Panc1 (cell line): Measurements from ENCODE around the gene PPM1G. TPM values are rescaled to one million over a fixed set of nuclear protein-coding genes. Genes with fewer than 3 reads are reported as not detected.

Experiments
- ATAC-seq: fragments of 200-7000 bp; cut with Tn5 transposase; 2 replicates; pipeline ENCODE4 v1.9.1; 2020; ENCODE audit warnings: mild to moderate bottlenecking, moderate library complexity
- BruUV-seq: library from RNA; stranded (reverse); fragments of 400-500 nt; replicated peaks from 2 replicates; lab custom pipeline; 2021; lab: Mats Ljungman, UMichigan
- CTCF ChIA-PET: fragments of 300-600 bp; sonication (Branson Sonifier 250); formaldehyde crosslinking; loops from one replicate; lab custom pipeline; 2022; ENCODE audit warnings: antibody characterized with exemption; lab: Charles Lee
- POLR2A ChIA-PET: fragments of 300-600 bp; sonication (Branson Sonifier 250); formaldehyde crosslinking; loops from one replicate; lab custom pipeline; 2022; ENCODE audit warnings: antibody characterized with exemption; lab: Charles Lee
- DNase-seq: peaks from one replicate; pipeline ENCODE4 v3.0.0-alpha.2; 2010; ENCODE audit warnings: low read depth, low spot score
- H3K27ac ChIP-seq: 2 replicates; pipeline ENCODE4 v1.5.1; 2011; ENCODE audit warnings: mild to moderate bottlenecking, low read length, inconsistent platforms
- H3K27me3 ChIP-seq: fragments of 200-500 bp; sonication (Bioruptor generic); 2 replicates; pipeline ENCODE4 v1.6.0; 2014; ENCODE audit warnings: low read length, inconsistent platforms; ENCODE audit not compliant: control insufficient read depth, insufficient read depth
- H3K36me3 ChIP-seq: fragments of 200-500 bp; sonication (Bioruptor generic); 2 replicates; pipeline ENCODE4 v1.5.1; 2014; ENCODE audit warnings: inconsistent platforms, mild to moderate bottlenecking, low read length, moderate library complexity; ENCODE audit not compliant: control insufficient read depth, insufficient read depth
- H3K4me1 ChIP-seq: 2 replicates; pipeline ENCODE4 v1.5.1; 2011; ENCODE audit warnings: inconsistent platforms, mild to moderate bottlenecking, low read length, moderate library complexity; ENCODE audit not compliant: control insufficient read depth, insufficient read depth
- H3K4me3 ChIP-seq, 2 experiments: 2 replicates each; pipeline ENCODE4 v1.5.1; 2011 to 2012; ENCODE audit warnings: low read depth in 2 of 2, low read length in 2 of 2, mild to moderate bottlenecking in 2 of 2, inconsistent platforms in 1 of 2, moderate library complexity in 1 of 2
- H3K9me3 ChIP-seq: fragments of 200-500 bp; sonication (Bioruptor generic); 2 replicates; pipeline ENCODE4 v1.5.1; 2014; ENCODE audit warnings: low read depth, mild to moderate bottlenecking, inconsistent platforms, low read length, moderate library complexity; ENCODE audit not compliant: control insufficient read depth, insufficient read depth
- CTCF ChIP-seq: fragments of 450-650 bp; IDR thresholded peaks from 2 replicates; pipeline ENCODE4 v1.5.1; 2017; ENCODE audit warnings: mild to moderate bottlenecking
- POLR2AphosphoS5 ChIP-seq: IDR thresholded peaks from 2 replicates; pipeline ENCODE4 v1.6.1; 2012; ENCODE audit warnings: mild to moderate bottlenecking, low read depth, low read length, moderate library complexity
- SIN3A ChIP-seq: IDR thresholded peaks from 2 replicates; pipeline ENCODE4 v1.6.1; 2012; ENCODE audit warnings: low read depth, mild to moderate bottlenecking, low read length, moderate library complexity, borderline replicate concordance; ENCODE audit not compliant: insufficient read depth
- TCF7L2 ChIP-seq: IDR thresholded peaks from 2 replicates; pipeline ENCODE4 v1.6.1; 2011; ENCODE audit warnings: mild to moderate bottlenecking, low read depth, low read length, inconsistent platforms
- in situ Hi-C: cut with HindIII; loops from 2 replicates; pipeline ENCODE4 v1.10.0; 2016; ENCODE audit warnings: low sequenced_read_pairs, low pct_unique_long_range_greater_than_20kb
- intact Hi-C: fragments of 100-400 bp; cut with micrococcal nuclease; formaldehyde crosslinking; loops from one replicate; pipeline ENCODE4 v1.10.0; 2022; ENCODE audit not compliant: unreplicated experiment
- total RNA-seq: library from RNA; stranded (reverse); gene quantifications from one replicate; pipeline ENCODE4 v1.2.1, GENCODE V29; 2021; ENCODE audit not compliant: unreplicated experiment
- TF ChIP-seq, protein P1 (sequence below), 2 experiments: IDR thresholded peaks; 2 replicates each; pipeline ENCODE4 v1.6.1; 2011 to 2012; ENCODE audit warnings: low read depth in 2 of 2, control low read depth in 1 of 2, low read length in 1 of 2, mild to moderate bottlenecking in 1 of 2, moderate library complexity in 1 of 2; ENCODE audit not compliant: insufficient read depth in 1 of 2

Gene PPM1G
- total RNA-seq, 1 experiment from 2014 or later = 115 TPM

DNA sequence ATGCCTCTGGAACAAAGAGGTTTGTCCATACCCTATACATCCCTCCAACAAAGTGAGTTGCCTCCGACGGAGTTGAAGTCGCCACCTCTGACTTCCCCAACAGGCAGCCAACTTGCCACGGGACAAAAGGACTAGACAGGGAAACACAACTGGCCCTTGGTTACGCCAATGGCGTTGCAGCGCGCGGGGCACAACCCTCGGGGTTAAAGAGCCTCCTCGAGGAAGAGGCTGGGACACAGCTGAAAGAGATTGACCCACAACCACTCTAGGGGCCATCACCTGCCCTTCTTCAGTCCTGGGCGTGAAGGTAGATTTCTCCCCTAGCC is 53.4 kb downstream of the PPM1G start:
- peak; percentile 55 for ATAC-seq
- BruUV-seq = no TSS peak
- no peak for TF ChIP-seq POLR2AphosphoS5
- no peak for TF ChIP-seq CTCF
- no peak for TF ChIP-seq TCF7L2
- TF ChIP-seq, protein P1, sequence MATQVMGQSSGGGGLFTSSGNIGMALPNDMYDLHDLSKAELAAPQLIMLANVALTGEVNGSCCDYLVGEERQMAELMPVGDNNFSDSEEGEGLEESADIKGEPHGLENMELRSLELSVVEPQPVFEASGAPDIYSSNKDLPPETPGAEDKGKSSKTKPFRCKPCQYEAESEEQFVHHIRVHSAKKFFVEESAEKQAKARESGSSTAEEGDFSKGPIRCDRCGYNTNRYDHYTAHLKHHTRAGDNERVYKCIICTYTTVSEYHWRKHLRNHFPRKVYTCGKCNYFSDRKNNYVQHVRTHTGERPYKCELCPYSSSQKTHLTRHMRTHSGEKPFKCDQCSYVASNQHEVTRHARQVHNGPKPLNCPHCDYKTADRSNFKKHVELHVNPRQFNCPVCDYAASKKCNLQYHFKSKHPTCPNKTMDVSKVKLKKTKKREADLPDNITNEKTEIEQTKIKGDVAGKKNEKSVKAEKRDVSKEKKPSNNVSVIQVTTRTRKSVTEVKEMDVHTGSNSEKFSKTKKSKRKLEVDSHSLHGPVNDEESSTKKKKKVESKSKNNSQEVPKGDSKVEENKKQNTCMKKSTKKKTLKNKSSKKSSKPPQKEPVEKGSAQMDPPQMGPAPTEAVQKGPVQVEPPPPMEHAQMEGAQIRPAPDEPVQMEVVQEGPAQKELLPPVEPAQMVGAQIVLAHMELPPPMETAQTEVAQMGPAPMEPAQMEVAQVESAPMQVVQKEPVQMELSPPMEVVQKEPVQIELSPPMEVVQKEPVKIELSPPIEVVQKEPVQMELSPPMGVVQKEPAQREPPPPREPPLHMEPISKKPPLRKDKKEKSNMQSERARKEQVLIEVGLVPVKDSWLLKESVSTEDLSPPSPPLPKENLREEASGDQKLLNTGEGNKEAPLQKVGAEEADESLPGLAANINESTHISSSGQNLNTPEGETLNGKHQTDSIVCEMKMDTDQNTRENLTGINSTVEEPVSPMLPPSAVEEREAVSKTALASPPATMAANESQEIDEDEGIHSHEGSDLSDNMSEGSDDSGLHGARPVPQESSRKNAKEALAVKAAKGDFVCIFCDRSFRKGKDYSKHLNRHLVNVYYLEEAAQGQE (IDR thresholded peaks at IDR 0.05; ENCODE audit: insufficient read depth in 1 of 2, low read depth in 2 of 2, low read length in 1 of 2) = no peak
- TF ChIP-seq SIN3A = 0 out of 2 replicates have a peak, but pooled peaks have one; percentile 27
- no peak for DNase-seq
- peak overlapping the region; percentile 93 for H3K27ac ChIP-seq
- H3K4me1 ChIP-seq = peaks cover 19% of the 10 kb centered on the region
- in situ Hi-C loops (no loop called here), intact Hi-C loops (no loop called here)
- no peaks in the 10 kb centered on the region for H3K27me3 ChIP-seq
- no peaks in the 10 kb centered on the region for H3K9me3 ChIP-seq
- ChIA-PET CTCF (no interaction called here), POLR2A (interaction anchor here (0.9 kb wide), 1 partner anchor 16 kb away, joined by 7 read pairs; no protein-coding TSS in a partner anchor)
- peak overlapping the region; percentile 62 to 99 for H3K4me3 ChIP-seq
- no peaks in the 10 kb centered on the region; the same call in 1 of the 2 replicates for H3K36me3 ChIP-seq

DNA sequence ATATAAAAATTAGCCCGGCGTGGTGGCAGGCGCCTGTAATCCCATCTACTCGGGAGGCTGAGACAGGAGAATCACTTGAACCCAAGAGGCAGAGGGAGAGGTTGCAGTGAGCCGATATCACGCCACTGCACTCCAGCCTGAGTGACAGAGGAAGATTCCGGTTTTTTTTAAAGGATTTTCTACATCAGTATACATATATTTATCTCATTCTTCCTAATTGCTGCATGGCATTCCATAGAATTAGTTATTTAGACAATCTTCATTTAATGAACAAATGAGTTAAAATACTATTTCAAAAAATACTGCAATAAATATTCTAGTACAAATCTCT is 54.8 kb downstream of the PPM1G start:
- TF ChIP-seq SIN3A (no peak), CTCF (no peak), POLR2AphosphoS5 (no peak), TCF7L2 (no peak)
- TF ChIP-seq, protein P1 (IDR thresholded peaks at IDR 0.05; ENCODE audit: insufficient read depth in 1 of 2, low read depth in 2 of 2, low read length in 1 of 2) = no peak
- ChIA-PET CTCF (interaction anchor here (0.6 kb wide), 1 partner anchor 25 kb away, joined by 4 read pairs; no protein-coding TSS in a partner anchor), POLR2A (interaction anchor here (0.6 to 1.2 kb wide), 2 partner anchors 11 to 31 kb away, joined by 3 to 6 read pairs; partner anchors contain the start of gene MPV17)
- Histone ChIP-seq H3K9me3 (no peaks in the 10 kb centered on the region), H3K4me3 (no peak overlapping the region; a peak in 1 of 4 replicates), H3K27me3 (no peaks in the 10 kb centered on the region), H3K36me3 (no peaks in the 10 kb centered on the region; the same call in 1 of the 2 replicates), H3K27ac (no peak overlapping the region; the same call in 1 of the 2 replicates), H3K4me1 (peaks cover 19% of the 10 kb centered on the region)
- in situ Hi-C loops (no loop called here), intact Hi-C loops (no loop called here)
- BruUV-seq = no TSS peak
- ATAC-seq (no peak), DNase-seq (no peak)
